Measurements from ENCODE around the gene WIPI1.

WIPI1 gene

GRCh38 chr17:68384941-68385340 lies 72.4 kb downstream of the WIPI1 start:
- Histone ChIP-seq H3K9me3 (ENCODE audit: insufficient read depth, low read length) (no peaks in the 10 kb centered on the region), H3K36me3 (replicated peaks; ENCODE audit: low read depth, low read length) (no peaks in the 10 kb centered on the region), H4K20me1 (ENCODE audit: insufficient read depth, low read length) (no peaks in the 10 kb centered on the region), H3K27ac (ENCODE audit: low read length) (no peak overlapping the region), H3K79me2 (ENCODE audit: low read length) (no peaks in the 10 kb centered on the region), H3K27me3 (ENCODE audit: low read depth, low read length) (peaks cover 3% of the 10 kb centered on the region; the same call in 1 of the 2 replicates), H3K4me2 (ENCODE audit: low read length) (no peak overlapping the region), H3K4me1 (ENCODE audit: low read length) (no peaks in the 10 kb centered on the region), H2AFZ (ENCODE audit: low read depth, low read length) (no peak overlapping the region), H3K9ac (ENCODE audit: low read length) (no peak overlapping the region), H3K4me3 (ENCODE audit: low read length) (no peak overlapping the region)
- no peak for TF ChIP-seq EZH2phosphoT487 (IDR thresholded peaks at IDR 0.05; ENCODE audit: low read depth)
- TF ChIP-seq, protein P1, sequence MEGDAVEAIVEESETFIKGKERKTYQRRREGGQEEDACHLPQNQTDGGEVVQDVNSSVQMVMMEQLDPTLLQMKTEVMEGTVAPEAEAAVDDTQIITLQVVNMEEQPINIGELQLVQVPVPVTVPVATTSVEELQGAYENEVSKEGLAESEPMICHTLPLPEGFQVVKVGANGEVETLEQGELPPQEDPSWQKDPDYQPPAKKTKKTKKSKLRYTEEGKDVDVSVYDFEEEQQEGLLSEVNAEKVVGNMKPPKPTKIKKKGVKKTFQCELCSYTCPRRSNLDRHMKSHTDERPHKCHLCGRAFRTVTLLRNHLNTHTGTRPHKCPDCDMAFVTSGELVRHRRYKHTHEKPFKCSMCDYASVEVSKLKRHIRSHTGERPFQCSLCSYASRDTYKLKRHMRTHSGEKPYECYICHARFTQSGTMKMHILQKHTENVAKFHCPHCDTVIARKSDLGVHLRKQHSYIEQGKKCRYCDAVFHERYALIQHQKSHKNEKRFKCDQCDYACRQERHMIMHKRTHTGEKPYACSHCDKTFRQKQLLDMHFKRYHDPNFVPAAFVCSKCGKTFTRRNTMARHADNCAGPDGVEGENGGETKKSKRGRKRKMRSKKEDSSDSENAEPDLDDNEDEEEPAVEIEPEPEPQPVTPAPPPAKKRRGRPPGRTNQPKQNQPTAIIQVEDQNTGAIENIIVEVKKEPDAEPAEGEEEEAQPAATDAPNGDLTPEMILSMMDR (IDR thresholded peaks at IDR 0.05; ENCODE audit: low read depth, low read length), result no peak

GRCh38 chr17:68384471-68384870 lies 72.8 kb downstream of the WIPI1 start:
- no peak overlapping the region for H3K4me3 ChIP-seq (ENCODE audit: low read length)
- no peaks in the 10 kb centered on the region for H3K79me2 ChIP-seq (ENCODE audit: low read length)
- no peak overlapping the region for H3K27ac ChIP-seq (ENCODE audit: low read length)
- H3K4me2 ChIP-seq (ENCODE audit: low read length), result no peak overlapping the region
- no peak overlapping the region for H3K9ac ChIP-seq (ENCODE audit: low read length)
- peaks cover 3% of the 10 kb centered on the region; the same call in 1 of the 2 replicates for H3K27me3 ChIP-seq (ENCODE audit: low read depth, low read length)
- H2AFZ ChIP-seq (ENCODE audit: low read depth, low read length), result no peak overlapping the region
- H3K9me3 ChIP-seq (ENCODE audit: insufficient read depth, low read length), result no peaks in the 10 kb centered on the region
- no peaks in the 10 kb centered on the region for H4K20me1 ChIP-seq (ENCODE audit: insufficient read depth, low read length)
- TF ChIP-seq EZH2phosphoT487 (IDR thresholded peaks at IDR 0.05; ENCODE audit: low read depth), result no peak
- TF ChIP-seq, protein P1 (IDR thresholded peaks at IDR 0.05; ENCODE audit: low read depth, low read length), result no peak
- H3K4me1 ChIP-seq (ENCODE audit: low read length), result no peaks in the 10 kb centered on the region
- no peaks in the 10 kb centered on the region for H3K36me3 ChIP-seq (replicated peaks; ENCODE audit: low read depth, low read length)

- H3K4me1 ChIP-seq (ENCODE audit: low read length), result no peaks in the 10 kb centered on the region
- peaks cover 3% of the 10 kb centered on the region; the same call in 1 of the 2 replicates for H3K27me3 ChIP-seq (ENCODE audit: low read depth, low read length)
- TF ChIP-seq EZH2phosphoT487 (IDR thresholded peaks at IDR 0.05; ENCODE audit: low read depth), result no peak
- TF ChIP-seq, protein P1 (IDR thresholded peaks at IDR 0.05; ENCODE audit: low read depth, low read length), result no peak
- H3K79me2 ChIP-seq (ENCODE audit: low read length), result no peaks in the 10 kb centered on the region
- no peak overlapping the region for H3K4me2 ChIP-seq (ENCODE audit: low read length)
- H2AFZ ChIP-seq (ENCODE audit: low read depth, low read length), result no peak overlapping the region
- H3K9ac ChIP-seq (ENCODE audit: low read length), result no peak overlapping the region
- no peaks in the 10 kb centered on the region for H3K9me3 ChIP-seq (ENCODE audit: insufficient read depth, low read length)
- no peak overlapping the region for H3K27ac ChIP-seq (ENCODE audit: low read length)
- no peaks in the 10 kb centered on the region for H4K20me1 ChIP-seq (ENCODE audit: insufficient read depth, low read length)
- no peak overlapping the region for H3K4me3 ChIP-seq (ENCODE audit: low read length)
- no peaks in the 10 kb centered on the region for H3K36me3 ChIP-seq (replicated peaks; ENCODE audit: low read depth, low read length)
Measured at GRCh38 chr17:68383443-68384321, 73.6 kb downstream of the WIPI1 start.

DNA sequence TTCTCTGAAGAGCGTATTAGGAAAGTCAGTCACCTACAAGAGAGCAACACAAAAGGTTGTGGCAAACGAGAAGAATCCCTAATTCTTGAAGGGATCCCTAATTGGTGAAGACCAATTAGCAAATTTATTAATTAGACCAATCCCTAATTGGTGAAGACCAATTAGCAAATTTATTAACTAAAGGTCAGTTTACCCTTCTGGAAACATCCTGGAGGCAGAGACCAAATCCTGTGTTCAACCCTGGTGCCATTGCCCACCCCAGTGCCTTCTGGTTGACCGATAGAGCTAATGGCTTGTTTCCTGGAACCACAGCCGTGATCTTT lies 74.2 kb downstream of the WIPI1 start:
- no peak overlapping the region for H3K4me2 ChIP-seq (ENCODE audit: low read length)

More for the DNA sequence above, 74.2 kb downstream of the WIPI1 start:
- no peaks in the 10 kb centered on the region for H3K9me3 ChIP-seq (ENCODE audit: insufficient read depth, low read length)
- H3K36me3 ChIP-seq (replicated peaks; ENCODE audit: low read depth, low read length), result no peaks in the 10 kb centered on the region
- H3K79me2 ChIP-seq (ENCODE audit: low read length), result no peaks in the 10 kb centered on the region
- no peaks in the 10 kb centered on the region for H4K20me1 ChIP-seq (ENCODE audit: insufficient read depth, low read length)
- H3K4me3 ChIP-seq (ENCODE audit: low read length), result no peak overlapping the region
- TF ChIP-seq, protein P1 (IDR thresholded peaks at IDR 0.05; ENCODE audit: low read depth, low read length), result no peak
- no peak for TF ChIP-seq EZH2phosphoT487 (IDR thresholded peaks at IDR 0.05; ENCODE audit: low read depth)
- no peaks in the 10 kb centered on the region for H3K4me1 ChIP-seq (ENCODE audit: low read length)
- H2AFZ ChIP-seq (ENCODE audit: low read depth, low read length), result no peak overlapping the region
- no peak overlapping the region for H3K9ac ChIP-seq (ENCODE audit: low read length)
- H3K27me3 ChIP-seq (ENCODE audit: low read depth, low read length), result peaks cover 3% of the 10 kb centered on the region; the same call in 1 of the 2 replicates
- H3K27ac ChIP-seq (ENCODE audit: low read length), result no peak overlapping the region

Data from OCI-LY3 (cell line).